Measurements from ENCODE around the gene CAPN8.

DNA sequence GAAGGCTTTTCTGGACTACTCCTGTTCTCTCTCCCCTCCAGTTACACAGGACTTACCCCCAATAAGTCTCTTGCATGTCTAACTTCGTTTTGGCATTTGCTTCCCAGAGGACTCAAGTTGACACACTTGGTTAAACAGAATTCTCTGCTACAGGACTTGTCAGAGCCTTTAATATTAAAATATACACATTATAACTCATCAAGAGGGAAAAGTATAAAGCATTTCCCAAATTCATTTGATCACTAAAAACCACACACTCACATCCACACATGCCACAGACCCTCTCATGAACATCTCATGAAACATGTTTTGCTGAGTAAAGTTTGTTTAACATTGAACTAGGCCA, 38.1 kb upstream of the CAPN8 start:
- TF ChIP-seq CTCF (IDR thresholded peaks at IDR 0.05) (no peak), POLR2A (IDR thresholded peaks at IDR 0.05) (no peak)

All from thyroid gland (tissue), 4 donors.